Activated naive CD4-positive, alpha-beta T cell treated with anti-CD3 and anti-CD28 coated beads for 36 hours (primary cell): ENCODE results near the gene RAC3. TPM values are rescaled to one million over a fixed set of nuclear protein-coding genes. Genes with fewer than 3 reads are reported as not detected.

Source experiments
- CTCF ChIA-PET: fragments of 350-600 bp; sonication (Branson Sonifier 250); formaldehyde crosslinking; loops from one replicate; lab custom pipeline; 2021; ENCODE audit warnings: antibody characterized with exemption; lab: Charles Lee
- DNase-seq: peaks from one replicate; pipeline ENCODE4 v3.0.0-alpha.2; 2020
- H3K27ac Mint-ChIP-seq: one replicate; pipeline ENCODE4 v1.8.0; 2021; ENCODE audit warnings: mild to moderate bottlenecking, mixed read lengths
- H3K27me3 Mint-ChIP-seq: one replicate; pipeline ENCODE4 v1.8.0; 2021; ENCODE audit warnings: low read depth, mixed read lengths
- H3K36me3 Mint-ChIP-seq: one replicate; pipeline ENCODE4 v1.8.0; 2021; ENCODE audit warnings: low read depth, mixed read lengths
- H3K4me1 Mint-ChIP-seq: one replicate; pipeline ENCODE4 v1.8.0; 2021; ENCODE audit warnings: low read depth, mixed read lengths
- H3K4me3 Mint-ChIP-seq: one replicate; pipeline ENCODE4 v1.8.0; 2021; ENCODE audit warnings: mild to moderate bottlenecking, moderate library complexity, mixed read lengths
- H3K9me3 Mint-ChIP-seq: one replicate; pipeline ENCODE4 v1.8.0; 2021; ENCODE audit warnings: mixed read lengths
- intact Hi-C: fragments of 100-400 bp; cut with micrococcal nuclease; formaldehyde crosslinking; loops from one replicate; pipeline ENCODE4 v1.15.1; 2023
- total RNA-seq, 2 experiments: library from RNA; stranded (reverse); gene quantifications; one replicate each; pipeline ENCODE4 v1.2.3, GENCODE V29; 2021

The RAC3 gene
- total RNA-seq, 2 experiments from 2014 or later, result 4.5 to 4.8 TPM

DNA sequence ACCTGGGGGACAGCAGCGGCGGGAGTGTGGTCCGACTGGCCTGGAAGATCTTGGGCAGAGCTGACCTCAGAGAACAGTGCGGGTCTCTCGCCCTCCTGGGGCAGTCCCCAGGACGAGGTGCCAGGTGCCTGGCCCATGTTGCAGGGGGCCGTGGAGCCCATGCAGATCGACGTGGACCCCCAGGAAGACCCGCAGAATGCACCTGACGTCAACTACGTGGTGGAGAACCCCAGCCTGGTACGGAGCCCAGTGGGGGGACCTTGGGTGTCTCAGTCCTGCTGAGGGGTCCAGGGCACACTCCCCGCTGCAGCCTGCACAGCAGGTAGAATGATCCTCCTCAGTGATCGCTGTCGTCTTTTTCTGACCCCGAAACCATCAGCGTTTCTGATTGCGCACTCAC, 21.7 kb downstream of the RAC3 start:
- no peak overlapping the region for H3K27ac Mint-ChIP-seq

DNA sequence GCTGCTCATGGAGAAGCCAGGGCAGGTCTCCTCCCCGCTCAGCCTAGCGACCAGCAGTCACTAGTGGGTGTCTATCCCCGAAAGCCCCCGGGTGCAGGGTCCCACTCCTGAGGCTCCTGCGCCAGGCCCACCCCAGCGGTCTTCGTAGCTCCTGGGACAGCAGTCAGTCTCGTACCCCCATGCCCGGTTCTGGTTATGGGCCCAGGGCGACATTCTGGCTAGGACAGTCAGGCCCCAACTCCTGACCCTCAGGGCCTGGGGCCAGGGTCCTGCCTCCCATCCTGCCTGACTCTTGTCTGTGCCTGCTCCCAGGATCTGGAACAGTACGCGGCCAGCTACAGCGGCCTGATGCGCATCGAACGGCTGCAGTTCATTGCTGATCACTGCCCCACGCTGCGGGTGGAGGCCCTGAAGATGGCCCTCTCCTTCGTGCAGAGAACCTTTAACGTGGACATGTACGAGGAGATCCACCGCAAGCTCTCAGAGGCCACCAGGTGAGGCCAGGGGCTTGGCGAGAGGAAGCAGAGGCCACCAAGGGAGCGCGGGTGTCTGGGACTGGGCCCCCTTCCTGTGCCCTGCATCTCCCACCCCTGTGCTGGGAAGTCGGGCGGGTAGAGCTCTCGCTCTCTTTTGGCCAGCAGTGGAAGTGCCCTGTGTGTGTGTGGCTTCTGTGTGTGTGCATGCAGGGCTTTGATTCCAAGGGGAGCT, 22.2 kb downstream of the RAC3 start:
- DNase-seq, result no peak
- H3K27me3 Mint-ChIP-seq, result no peaks in the 10 kb centered on the region
- H3K4me3 Mint-ChIP-seq, result peak overlapping the region; percentile 84
- peaks cover 22% of the 10 kb centered on the region for H3K4me1 Mint-ChIP-seq
- H3K36me3 Mint-ChIP-seq, result peaks cover 2% of the 10 kb centered on the region
- no peak overlapping the region for H3K27ac Mint-ChIP-seq
- CTCF ChIA-PET, result interaction anchor here (0.6 kb wide), 1 partner anchor 15 kb away, joined by 3 read pairs; no protein-coding TSS in a partner anchor
- no peaks in the 10 kb centered on the region for H3K9me3 Mint-ChIP-seq
- intact Hi-C loops, result no loop called here

More for the DNA sequence above, 21.7 kb downstream of the RAC3 start:
- peaks cover 22% of the 10 kb centered on the region for H3K4me1 Mint-ChIP-seq
- DNase-seq, result no peak
- H3K4me3 Mint-ChIP-seq, result peak overlapping the region; percentile 84
- intact Hi-C loops, result no loop called here
- CTCF ChIA-PET, result no interaction called here
- no peaks in the 10 kb centered on the region for H3K9me3 Mint-ChIP-seq
- no peaks in the 10 kb centered on the region for H3K27me3 Mint-ChIP-seq
- H3K36me3 Mint-ChIP-seq, result peaks cover 2% of the 10 kb centered on the region

DNA sequence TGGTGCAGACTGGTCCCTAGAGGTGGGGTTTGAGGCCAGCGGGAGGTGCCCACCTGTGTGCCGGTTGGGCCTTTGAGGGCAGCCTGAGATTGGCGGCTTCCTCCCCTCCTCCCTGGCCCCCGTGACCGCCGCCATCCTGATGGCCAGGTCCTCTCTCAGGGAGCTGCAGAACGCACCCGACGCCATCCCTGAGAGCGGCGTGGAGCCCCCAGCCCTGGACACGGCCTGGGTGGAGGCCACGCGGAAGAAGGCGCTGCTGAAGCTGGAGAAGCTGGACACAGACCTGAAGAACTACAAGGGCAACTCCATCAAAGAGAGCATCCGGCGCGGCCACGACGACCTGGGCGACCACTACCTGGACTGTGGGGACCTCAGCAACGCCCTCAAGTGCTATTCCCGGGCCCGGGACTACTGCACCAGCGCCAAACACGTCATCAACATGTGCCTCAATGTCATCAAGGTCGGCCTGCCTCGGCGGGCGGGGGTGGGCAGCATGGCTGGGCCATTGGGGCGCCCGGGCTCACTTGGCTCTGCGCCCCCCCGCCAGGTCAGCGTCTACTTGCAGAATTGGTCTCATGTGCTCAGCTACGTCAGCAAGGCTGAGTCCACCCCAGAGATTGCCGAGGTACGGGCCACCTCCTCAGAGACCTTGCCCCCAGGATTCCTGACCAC, 23.0 kb downstream of the RAC3 start:
- DNase-seq, result no peak
- Mint-ChIP-seq H3K27me3 (no peaks in the 10 kb centered on the region), H3K4me3 (peak overlapping the region; percentile 24), H3K4me1 (peaks cover 22% of the 10 kb centered on the region), H3K9me3 (no peaks in the 10 kb centered on the region), H3K36me3 (peaks cover 2% of the 10 kb centered on the region), H3K27ac (no peak overlapping the region)
- CTCF ChIA-PET, result interaction anchor here (0.6 to 1.1 kb wide), 2 partner anchors 14 to 133 kb away, joined by 3 read pairs; no protein-coding TSS in a partner anchor
- intact Hi-C loops, result no loop called here

DNA sequence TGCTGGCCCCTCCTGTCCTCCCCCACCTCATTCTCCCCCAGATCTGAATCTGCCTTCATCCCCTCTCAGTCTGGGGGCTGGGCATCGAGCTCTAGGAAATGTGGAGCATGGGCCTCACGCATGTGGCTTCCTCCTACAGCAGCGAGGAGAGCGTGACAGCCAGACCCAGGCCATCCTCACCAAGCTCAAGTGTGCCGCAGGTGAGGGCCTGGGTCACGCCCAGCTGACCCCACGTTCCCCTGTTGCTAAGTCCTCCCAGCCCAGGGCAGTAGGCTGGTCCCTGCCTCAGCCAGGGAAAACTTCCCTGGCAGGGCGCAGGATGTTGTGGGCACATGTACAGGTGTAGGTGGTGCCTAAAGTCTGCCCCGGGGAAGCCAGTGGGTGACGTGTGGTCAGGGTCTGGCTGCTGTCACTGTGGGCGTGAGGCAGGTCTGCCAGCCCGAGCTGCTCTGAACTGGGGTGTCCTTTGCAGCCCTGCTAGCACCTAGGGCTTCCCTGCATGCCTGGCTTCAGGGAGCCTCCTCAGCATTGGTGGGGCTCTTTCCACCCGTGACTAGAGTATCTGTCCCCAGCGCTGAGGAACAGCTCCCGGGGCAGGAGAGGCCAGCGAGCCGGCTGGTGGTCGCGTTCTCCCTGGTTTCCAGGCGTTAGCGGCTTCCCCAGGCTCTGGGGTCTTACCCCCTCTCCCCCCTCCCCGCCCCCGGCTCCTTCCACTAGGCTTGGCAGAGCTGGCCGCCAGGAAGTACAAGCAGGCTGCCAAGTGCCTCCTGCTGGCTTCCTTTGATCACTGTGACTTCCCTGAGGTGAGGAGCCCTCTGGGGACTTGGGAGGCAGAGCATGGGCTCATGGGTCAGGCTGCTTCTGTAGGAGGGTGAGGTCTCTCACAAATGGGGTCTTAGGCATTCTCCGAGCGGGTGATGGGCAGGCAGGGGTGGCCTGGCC, 23.8 kb downstream of the RAC3 start:
- H3K4me1 Mint-ChIP-seq, result peaks cover 19% of the 10 kb centered on the region
- CTCF ChIA-PET, result interaction anchor here (1.1 kb wide), 1 partner anchor 133 kb away, joined by 3 read pairs; no protein-coding TSS in a partner anchor
- H3K27ac Mint-ChIP-seq, result no peak overlapping the region
- no peak for DNase-seq
- intact Hi-C loops, result no loop called here
- no peaks in the 10 kb centered on the region for H3K9me3 Mint-ChIP-seq
- H3K4me3 Mint-ChIP-seq, result no peak overlapping the region
- H3K36me3 Mint-ChIP-seq, result peaks cover 2% of the 10 kb centered on the region
- no peaks in the 10 kb centered on the region for H3K27me3 Mint-ChIP-seq

DNA sequence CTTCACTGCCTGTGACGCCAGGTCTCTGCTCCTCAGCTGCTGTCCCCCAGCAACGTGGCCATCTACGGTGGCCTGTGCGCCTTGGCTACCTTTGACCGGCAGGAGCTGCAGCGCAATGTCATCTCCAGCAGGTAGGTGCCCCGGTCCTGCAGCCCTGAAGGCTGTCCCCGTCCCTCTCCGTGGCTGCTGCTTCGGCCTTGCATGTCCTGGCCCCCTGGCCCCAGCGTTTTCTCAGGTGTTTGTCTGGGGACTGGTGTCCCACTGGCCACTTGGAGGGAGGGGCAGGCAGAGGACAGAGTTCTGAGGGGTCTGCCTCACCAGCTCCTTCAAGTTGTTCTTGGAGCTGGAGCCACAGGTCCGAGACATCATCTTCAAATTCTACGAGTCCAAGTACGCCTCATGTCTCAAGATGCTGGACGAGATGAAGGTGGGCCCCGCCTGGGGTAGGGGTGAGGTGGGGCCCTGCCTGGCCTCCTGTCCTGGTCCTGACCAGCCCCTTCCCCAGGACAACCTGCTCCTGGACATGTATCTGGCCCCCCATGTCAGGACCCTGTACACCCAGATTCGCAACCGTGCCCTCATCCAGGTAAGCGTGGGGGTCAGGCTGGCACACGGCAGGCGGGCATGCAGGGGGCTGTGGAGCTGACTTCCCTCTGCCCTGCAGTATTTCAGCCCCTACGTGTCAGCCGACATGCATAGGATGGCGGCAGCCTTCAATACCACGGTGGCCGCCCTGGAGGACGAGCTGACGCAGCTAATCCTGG, 24.7 kb downstream of the RAC3 start:
- DNase-seq, result no peak
- Mint-ChIP-seq H3K4me3 (no peak overlapping the region), H3K27me3 (no peaks in the 10 kb centered on the region), H3K36me3 (peaks cover 2% of the 10 kb centered on the region), H3K9me3 (no peaks in the 10 kb centered on the region), H3K27ac (no peak overlapping the region), H3K4me1 (peaks cover 13% of the 10 kb centered on the region)
- intact Hi-C loops, result no loop called here
- CTCF ChIA-PET, result interaction anchor here (1.0 kb wide), 1 partner anchor 10 kb away, joined by 4 read pairs; the partner anchor contains the start of gene DUS1L

DNA sequence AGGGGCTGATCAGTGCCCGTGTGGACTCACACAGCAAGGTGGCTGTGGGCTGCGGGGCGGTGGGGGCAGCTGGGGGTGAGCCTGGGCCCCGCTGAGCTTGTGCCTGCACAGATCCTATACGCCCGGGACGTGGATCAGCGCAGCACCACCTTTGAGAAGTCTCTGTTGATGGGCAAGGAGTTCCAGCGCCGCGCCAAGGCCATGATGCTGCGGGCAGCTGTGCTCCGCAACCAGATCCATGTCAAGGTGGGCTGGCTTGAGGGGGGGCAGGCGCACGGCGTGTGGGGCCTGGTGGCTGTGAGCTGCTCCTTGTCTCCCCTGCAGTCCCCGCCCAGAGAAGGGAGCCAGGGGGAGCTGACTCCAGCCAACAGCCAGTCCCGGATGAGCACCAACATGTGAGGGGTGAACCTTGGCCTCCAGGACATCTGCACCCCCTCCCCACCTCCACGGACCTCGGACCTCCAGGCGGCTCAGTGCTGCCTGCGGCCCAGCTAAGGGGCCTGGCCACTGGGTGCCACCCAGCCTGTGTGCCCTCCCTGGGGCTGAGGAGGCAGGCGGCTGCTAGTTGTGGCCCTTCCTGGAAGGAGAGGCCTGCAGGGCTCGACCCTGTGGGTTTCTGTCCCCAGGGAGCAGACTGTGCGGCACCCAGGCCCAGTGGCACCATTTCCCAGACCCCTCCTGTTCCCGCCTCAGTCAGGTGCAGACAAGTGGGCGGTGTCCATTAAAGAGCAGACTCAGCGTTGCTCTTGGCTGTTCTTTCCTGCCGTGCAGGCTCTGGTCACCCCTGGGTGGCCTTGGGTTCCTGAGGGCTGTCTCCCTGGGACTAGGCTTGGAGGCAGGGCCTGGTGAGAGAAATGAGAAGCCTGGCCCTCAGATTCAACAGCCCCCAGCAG, 25.5 kb downstream of the RAC3 start:
- DNase-seq, result no peak
- intact Hi-C loops, result no loop called here
- CTCF ChIA-PET, result interaction anchor here (1.0 kb wide), 1 partner anchor 9 kb away, joined by 4 read pairs; the partner anchor contains the start of gene DUS1L
- Mint-ChIP-seq H3K27ac (no peak overlapping the region), H3K4me1 (peaks cover 13% of the 10 kb centered on the region), H3K9me3 (no peaks in the 10 kb centered on the region), H3K36me3 (peaks cover 2% of the 10 kb centered on the region), H3K4me3 (no peak overlapping the region), H3K27me3 (no peaks in the 10 kb centered on the region)

DNA sequence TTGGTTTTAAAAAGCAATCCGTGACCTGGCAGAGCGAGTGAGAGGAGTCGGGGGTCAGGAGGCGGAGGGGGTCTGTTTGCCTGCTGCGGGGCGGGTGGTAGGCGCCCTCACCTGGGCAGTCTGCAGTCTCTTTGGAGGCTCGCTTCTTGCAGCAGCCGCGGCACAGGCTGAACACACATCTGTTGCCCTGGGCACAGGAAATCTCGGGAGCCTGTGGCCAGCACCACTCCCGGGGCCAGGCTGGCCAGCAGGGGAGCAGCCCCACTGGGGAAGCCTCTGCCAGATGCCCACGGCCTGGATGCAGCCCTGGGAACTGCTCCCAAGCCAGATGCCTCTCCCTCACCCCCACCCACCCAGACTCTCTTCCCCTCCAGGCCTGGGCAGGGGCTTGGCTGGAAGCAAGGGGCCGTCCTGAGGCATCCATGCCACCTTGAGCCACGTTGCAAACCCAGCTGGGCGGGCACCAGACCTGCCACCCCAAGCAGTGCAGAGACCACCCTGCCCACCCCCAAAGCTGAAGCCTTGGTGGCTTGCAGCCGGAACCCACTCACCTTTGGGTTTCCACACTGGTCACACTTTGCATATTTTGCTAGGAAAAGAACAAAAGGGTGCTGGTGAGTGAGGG, 26.9 kb downstream of the RAC3 start:
- intact Hi-C loops, result no loop called here
- H3K27ac Mint-ChIP-seq, result no peak overlapping the region
- H3K27me3 Mint-ChIP-seq, result no peaks in the 10 kb centered on the region
- peaks cover 2% of the 10 kb centered on the region for H3K36me3 Mint-ChIP-seq
- no peak for DNase-seq
- no peak overlapping the region for H3K4me3 Mint-ChIP-seq
- H3K4me1 Mint-ChIP-seq, result peaks cover 5% of the 10 kb centered on the region
- H3K9me3 Mint-ChIP-seq, result no peaks in the 10 kb centered on the region
- CTCF ChIA-PET, result no interaction called here

DNA sequence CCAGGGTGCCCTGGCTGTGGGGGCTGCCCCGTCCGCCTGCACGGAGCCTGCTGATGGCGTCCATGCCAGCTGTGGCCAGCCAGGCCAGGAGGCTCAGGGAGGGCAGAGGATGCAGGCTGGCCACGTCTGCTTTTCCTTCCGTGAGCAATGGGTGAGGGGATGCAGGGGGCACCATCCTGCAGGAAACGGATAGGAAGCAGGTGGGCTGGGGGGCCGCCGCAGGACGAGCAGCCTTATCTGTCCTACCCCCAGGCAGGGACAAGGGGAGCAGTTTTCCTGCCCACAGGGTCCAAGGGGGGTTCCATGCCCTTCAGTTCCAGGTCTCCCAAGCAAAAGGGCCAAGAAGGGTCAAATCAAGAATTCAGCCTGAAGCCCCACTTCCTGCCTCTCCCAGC, 27.4 kb downstream of the RAC3 start:
- Mint-ChIP-seq H3K4me1 (peaks cover 1% of the 10 kb centered on the region), H3K9me3 (no peaks in the 10 kb centered on the region), H3K27me3 (no peaks in the 10 kb centered on the region), H3K27ac (no peak overlapping the region), H3K4me3 (no peak overlapping the region), H3K36me3 (peaks cover 2% of the 10 kb centered on the region)
- CTCF ChIA-PET, result no interaction called here
- intact Hi-C loops, result no loop called here
- DNase-seq, result no peak

DNA sequence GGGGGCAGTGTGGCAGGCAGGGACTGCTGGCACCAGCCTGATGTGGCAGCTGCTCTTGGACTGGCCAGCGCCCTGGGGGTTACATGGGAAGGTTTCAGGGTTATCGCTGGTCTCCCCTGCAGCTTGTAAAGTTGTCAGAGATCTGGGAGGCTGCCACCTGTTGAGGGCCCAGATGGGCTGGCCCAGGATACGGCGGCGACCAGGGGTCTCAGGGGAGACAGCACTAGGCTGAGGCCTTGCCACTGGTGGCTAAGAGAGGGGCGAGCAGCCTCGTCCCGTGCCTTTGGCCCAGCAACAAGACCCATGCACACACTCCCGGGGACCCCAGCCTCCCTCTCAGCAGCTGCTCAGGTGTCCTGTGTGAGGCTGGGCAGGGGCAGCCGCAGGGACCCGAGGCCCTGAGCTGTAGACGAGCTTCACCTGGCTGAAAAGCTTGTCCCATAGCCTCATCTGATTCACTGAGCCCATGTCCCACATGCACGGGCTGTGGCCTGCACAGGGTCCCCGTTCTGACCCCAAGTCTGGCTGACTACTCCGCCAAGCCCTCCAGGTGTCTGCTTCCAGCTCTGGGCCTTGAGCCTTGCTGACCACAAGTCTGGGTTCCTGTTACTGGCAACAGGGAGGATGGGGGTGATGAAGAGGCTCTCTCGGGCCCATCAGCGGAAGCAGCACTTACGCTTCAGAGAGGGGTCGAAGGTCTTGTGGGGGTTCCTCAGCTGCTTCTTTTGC, 28.0 kb downstream of the RAC3 start:
- Mint-ChIP-seq H3K36me3 (peaks cover 2% of the 10 kb centered on the region), H3K9me3 (no peaks in the 10 kb centered on the region), H3K4me3 (no peak overlapping the region), H3K4me1 (peaks cover 7% of the 10 kb centered on the region), H3K27ac (no peak overlapping the region), H3K27me3 (no peaks in the 10 kb centered on the region)
- DNase-seq, result no peak
- CTCF ChIA-PET, result interaction anchor here (1.0 kb wide), 1 partner anchor 11 kb away, joined by 4 read pairs; no protein-coding TSS in a partner anchor
- intact Hi-C loops, result no loop called here

DNA sequence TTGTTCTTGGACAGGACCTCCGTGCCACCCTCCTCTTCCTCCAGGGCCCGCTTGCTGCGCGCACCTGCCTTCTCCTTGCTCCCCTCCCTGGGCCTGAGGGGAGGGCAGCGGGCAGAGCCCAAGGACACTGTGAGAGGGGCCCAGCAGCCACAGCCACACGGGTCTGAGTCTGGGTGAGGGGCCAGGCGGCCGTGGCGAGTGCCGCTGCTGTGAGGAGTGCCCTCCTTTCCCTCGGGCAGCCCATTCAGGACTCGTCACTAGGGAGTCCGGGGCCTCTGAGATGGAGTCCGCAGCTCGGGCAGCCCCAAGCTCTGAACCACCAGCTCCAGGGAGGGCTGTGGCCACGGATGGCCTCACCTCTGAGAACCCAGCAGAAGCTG, 28.5 kb downstream of the RAC3 start:
- no peak overlapping the region for H3K27ac Mint-ChIP-seq
- CTCF ChIA-PET, result interaction anchor here (1.0 kb wide), 1 partner anchor 11 kb away, joined by 4 read pairs; no protein-coding TSS in a partner anchor

More for the DNA sequence above, 28.5 kb downstream of the RAC3 start:
- Mint-ChIP-seq H3K36me3 (peaks cover 2% of the 10 kb centered on the region), H3K27me3 (no peaks in the 10 kb centered on the region), H3K4me1 (peaks cover 7% of the 10 kb centered on the region), H3K4me3 (no peak overlapping the region), H3K9me3 (no peaks in the 10 kb centered on the region)
- DNase-seq, result no peak
- intact Hi-C loops, result no loop called here
